Astrocyte (in vitro differentiated cells and primary cell): ENCODE measurements around the gene NREP. TPM values are rescaled to one million over a fixed set of nuclear protein-coding genes. Genes with fewer than 3 reads are reported as not detected.

Experiments
- DNase-seq: peaks from one replicate; pipeline ENCODE4 v3.0.0-alpha.2; 2010; ENCODE audit warnings: low read depth
- FAIRE-seq: peaks from 2 replicates; lab custom pipeline; 2011; peaks lifted over from hg19 to GRCh38; lab: Jason Lieb, UNC
- H2AFZ ChIP-seq: 2 replicates; pipeline ENCODE4 v1.6.0; 2012; ENCODE audit warnings: low read depth, low read length, inconsistent platforms
- H3K27ac ChIP-seq: 2 replicates; pipeline ENCODE4 v1.5.1; 2011; ENCODE audit warnings: low read depth, low read length, inconsistent platforms
- H3K27me3 ChIP-seq: 2 replicates; pipeline ENCODE4 v1.6.0; 2011; ENCODE audit warnings: low read length, inconsistent platforms; ENCODE audit not compliant: insufficient read depth
- H3K36me3 ChIP-seq: 2 replicates; pipeline ENCODE4 v1.5.1; 2011; ENCODE audit warnings: low read length, inconsistent platforms; ENCODE audit not compliant: insufficient read depth
- H3K4me1 ChIP-seq: 2 replicates; pipeline ENCODE4 v1.5.1; 2011; ENCODE audit warnings: low read length, inconsistent platforms; ENCODE audit not compliant: insufficient read depth
- H3K4me2 ChIP-seq: 2 replicates; pipeline ENCODE4 v1.6.0; 2012; ENCODE audit warnings: low read length, inconsistent platforms
- H3K4me3 ChIP-seq: 2 replicates; pipeline ENCODE4 v1.5.1; 2011; ENCODE audit warnings: low read depth, mild to moderate bottlenecking, low read length, inconsistent platforms; ENCODE audit not compliant: insufficient read depth
- H3K79me2 ChIP-seq: 2 replicates; pipeline ENCODE4 v1.6.0; 2012; ENCODE audit warnings: mild to moderate bottlenecking, low read length, inconsistent platforms; ENCODE audit not compliant: insufficient read depth
- H3K9ac ChIP-seq: 2 replicates; pipeline ENCODE4 v1.6.0; 2012; ENCODE audit warnings: mild to moderate bottlenecking, low read length, inconsistent platforms
- H3K9me3 ChIP-seq: 2 replicates; pipeline ENCODE4 v1.5.1; 2012; ENCODE audit warnings: low read depth, mild to moderate bottlenecking, low read length, inconsistent platforms; ENCODE audit not compliant: insufficient read depth
- H4K20me1 ChIP-seq: 2 replicates; pipeline ENCODE4 v1.6.0; 2012; ENCODE audit warnings: low read length, inconsistent platforms; ENCODE audit not compliant: insufficient read depth
- H3K27ac Mint-ChIP-seq: one replicate; pipeline ENCODE4 v1.8.0; 2021; ENCODE audit warnings: mild to moderate bottlenecking, mixed read lengths; ENCODE audit not compliant: unreplicated experiment
- H3K27me3 Mint-ChIP-seq: one replicate; pipeline ENCODE4 v1.8.0; 2021; ENCODE audit warnings: low read depth, mixed read lengths; ENCODE audit not compliant: unreplicated experiment
- H3K36me3 Mint-ChIP-seq: one replicate; pipeline ENCODE4 v1.8.0; 2021; ENCODE audit warnings: low read depth, mixed read lengths; ENCODE audit not compliant: unreplicated experiment
- H3K4me1 Mint-ChIP-seq: one replicate; pipeline ENCODE4 v1.8.0; 2021; ENCODE audit warnings: low read depth, mixed read lengths; ENCODE audit not compliant: unreplicated experiment
- H3K4me3 Mint-ChIP-seq: one replicate; pipeline ENCODE4 v1.8.0; 2021; ENCODE audit warnings: mild to moderate bottlenecking, moderate library complexity, mixed read lengths; ENCODE audit not compliant: unreplicated experiment
- H3K9me3 Mint-ChIP-seq: one replicate; pipeline ENCODE4 v1.8.0; 2021; ENCODE audit warnings: mild to moderate bottlenecking, mixed read lengths; ENCODE audit not compliant: unreplicated experiment
- CTCF ChIP-seq: IDR thresholded peaks from 2 replicates; pipeline ENCODE4 v1.5.1; 2011; ENCODE audit warnings: low read depth, mild to moderate bottlenecking, inconsistent platforms, low read length, moderate library complexity; ENCODE audit not compliant: insufficient read depth
- EZH2 ChIP-seq: IDR thresholded peaks from 2 replicates; pipeline ENCODE4 v1.6.1; 2012; ENCODE audit warnings: mild to moderate bottlenecking, low read length, inconsistent platforms; ENCODE audit not compliant: insufficient read depth
- total RNA-seq: library from RNA; stranded (reverse); gene quantifications from 2 replicates; pipeline ENCODE4 v1.2.1, GENCODE V29; 2021

Gene NREP
- total RNA-seq, 1 donor from 2014 or later: 185 TPM

GRCh38 chr5:111755942-111756381 is 1.0 kb downstream of the NREP start:
- no peaks in the 10 kb centered on the region for H3K9me3 ChIP-seq
- FAIRE-seq: peak; percentile 92
- no peaks in the 10 kb centered on the region for H3K27me3 Mint-ChIP-seq
- peaks cover 5% of the 10 kb centered on the region for H4K20me1 ChIP-seq
- H2AFZ ChIP-seq: no peak overlapping the region
- H3K9ac ChIP-seq: peak overlapping the region; percentile 100
- peak overlapping the region; percentile 88 for H3K4me3 Mint-ChIP-seq
- no peaks in the 10 kb centered on the region for H3K36me3 ChIP-seq
- peaks cover 22% of the 10 kb centered on the region for H3K4me1 Mint-ChIP-seq
- H3K9me3 Mint-ChIP-seq: no peaks in the 10 kb centered on the region
- H3K27ac ChIP-seq: peak overlapping the region; percentile 98
- H3K4me1 ChIP-seq: peaks cover 23% of the 10 kb centered on the region
- H3K27me3 ChIP-seq: no peaks in the 10 kb centered on the region
- peak overlapping the region; percentile 92 for H3K4me2 ChIP-seq
- DNase-seq: no peak
- no peaks in the 10 kb centered on the region for H3K36me3 Mint-ChIP-seq
- H3K79me2 ChIP-seq: peaks cover 59% of the 10 kb centered on the region
- no peak for TF ChIP-seq CTCF
- no peak for TF ChIP-seq EZH2
- peak overlapping the region; percentile 100 for H3K4me3 ChIP-seq
- peak overlapping the region; percentile 73 for H3K27ac Mint-ChIP-seq

- FAIRE-seq (no peak), DNase-seq (no peak)
- Histone ChIP-seq H3K4me2 (peak overlapping the region; percentile 92), H2AFZ (no peak overlapping the region), H3K4me3 (peak overlapping the region; percentile 100), H3K79me2 (peaks cover 64% of the 10 kb centered on the region), H3K36me3 (peaks cover 2% of the 10 kb centered on the region), H3K27me3 (no peaks in the 10 kb centered on the region), H3K9ac (peak overlapping the region; percentile 100), H3K4me1 (peaks cover 23% of the 10 kb centered on the region), H3K27ac (peak overlapping the region; percentile 98), H3K9me3 (no peaks in the 10 kb centered on the region), H4K20me1 (peaks cover 5% of the 10 kb centered on the region)
- Mint-ChIP-seq H3K4me1 (peaks cover 22% of the 10 kb centered on the region), H3K27me3 (no peaks in the 10 kb centered on the region), H3K9me3 (no peaks in the 10 kb centered on the region), H3K27ac (peak overlapping the region; percentile 73), H3K36me3 (peaks cover 2% of the 10 kb centered on the region), H3K4me3 (peak overlapping the region; percentile 88)
- TF ChIP-seq CTCF (no peak), EZH2 (no peak)
Measured at GRCh38 chr5:111755345-111755941, 1.6 kb downstream of the NREP start.

- peak overlapping the region; percentile 80 for H3K4me3 Mint-ChIP-seq
- TF ChIP-seq CTCF (no peak), EZH2 (no peak)
- H3K9me3 Mint-ChIP-seq: no peaks in the 10 kb centered on the region
- H3K27ac ChIP-seq: peak overlapping the region; percentile 98
- H3K36me3 ChIP-seq: peaks cover 10% of the 10 kb centered on the region
- FAIRE-seq: no peak
- peak overlapping the region; percentile 100 for H3K9ac ChIP-seq
- peak overlapping the region; percentile 92 for H3K4me2 ChIP-seq
- H3K36me3 Mint-ChIP-seq: peaks cover 7% of the 10 kb centered on the region
- DNase-seq: no peak
- H3K4me1 Mint-ChIP-seq: peaks cover 24% of the 10 kb centered on the region
- no peak overlapping the region for H3K27ac Mint-ChIP-seq
- H3K27me3 ChIP-seq: no peaks in the 10 kb centered on the region
- H3K4me1 ChIP-seq: peaks cover 33% of the 10 kb centered on the region
- H2AFZ ChIP-seq: no peak overlapping the region
- peaks cover 78% of the 10 kb centered on the region for H3K79me2 ChIP-seq
- H3K4me3 ChIP-seq: peak overlapping the region; percentile 100
- peaks cover 5% of the 10 kb centered on the region for H4K20me1 ChIP-seq
- H3K27me3 Mint-ChIP-seq: no peaks in the 10 kb centered on the region
- H3K9me3 ChIP-seq: no peaks in the 10 kb centered on the region
Measured at GRCh38 chr5:111753884-111754589, 3.0 kb downstream of the NREP start.
